Caco-2 (cell line): Measurements from ENCODE around the gene C1orf53. TPM values are rescaled to one million over a fixed set of nuclear protein-coding genes. Genes with fewer than 3 reads are reported as not detected.

Experiments used
- BruUV-seq: library from RNA; stranded (reverse); fragments of 400-500 nt; replicated peaks from 2 replicates; lab custom pipeline; 2021; lab: Mats Ljungman, UMichigan
- CTCF ChIA-PET: fragments of 300-600 bp; sonication (Branson Sonifier 250); formaldehyde crosslinking; loops from one replicate; lab custom pipeline; 2022; ENCODE audit warnings: antibody characterized with exemption; lab: Charles Lee
- POLR2A ChIA-PET: fragments of 300-600 bp; sonication (Branson Sonifier 250); formaldehyde crosslinking; loops from one replicate; lab custom pipeline; 2022; ENCODE audit warnings: antibody characterized with exemption; lab: Charles Lee
- DNase-seq, 2 experiments: peaks; one replicate each; pipeline versions ENCODE4 v3.0.0 to v3.0.0-alpha.2; 2020 to 2022
- H3K27me3 ChIP-seq: replicated peaks from 2 replicates; pipeline ENCODE4 v1.6.0; 2011; ENCODE audit warnings: low read length; ENCODE audit not compliant: control insufficient read depth, insufficient read depth
- H3K36me3 ChIP-seq: 2 replicates; pipeline ENCODE4 v1.5.1; 2011; ENCODE audit warnings: low read length; ENCODE audit not compliant: control insufficient read depth, insufficient read depth
- H3K4me1 ChIP-seq: fragments of 250-450 bp; sonication (Bioruptor Pico); 2 replicates; pipeline ENCODE4 v1.5.1; 2020; ENCODE audit warnings: mild to moderate bottlenecking
- H3K4me3 ChIP-seq: 2 replicates; pipeline ENCODE4 v1.5.1; 2011; ENCODE audit warnings: low read depth, mild to moderate bottlenecking, control low read depth, low read length
- H3K9me3 ChIP-seq: fragments of 250-450 bp; sonication (Bioruptor Pico); 2 replicates; pipeline ENCODE4 v1.5.1; 2020; ENCODE audit warnings: mild to moderate bottlenecking, moderate library complexity
- H3K27ac Mint-ChIP-seq: one replicate; pipeline ENCODE4 v1.8.0; 2022; ENCODE audit warnings: mixed read lengths; ENCODE audit not compliant: unreplicated experiment
- H3K27me3 Mint-ChIP-seq: one replicate; pipeline ENCODE4 v1.8.0; 2022; ENCODE audit warnings: mixed read lengths; ENCODE audit not compliant: insufficient read depth, unreplicated experiment
- H3K36me3 Mint-ChIP-seq: one replicate; pipeline ENCODE4 v1.8.0; 2022; ENCODE audit warnings: mild to moderate bottlenecking, mixed read lengths; ENCODE audit not compliant: insufficient read depth, unreplicated experiment
- H3K4me1 Mint-ChIP-seq: one replicate; pipeline ENCODE4 v1.8.0; 2022; ENCODE audit warnings: low read depth, mixed read lengths; ENCODE audit not compliant: unreplicated experiment
- H3K4me3 Mint-ChIP-seq: one replicate; pipeline ENCODE4 v1.8.0; 2022; ENCODE audit warnings: mild to moderate bottlenecking, moderate library complexity, mixed read lengths; ENCODE audit not compliant: unreplicated experiment
- H3K9me3 Mint-ChIP-seq: one replicate; pipeline ENCODE4 v1.8.0; 2022; ENCODE audit warnings: mixed read lengths; ENCODE audit not compliant: unreplicated experiment
- intact Hi-C: fragments of 100-400 bp; cut with micrococcal nuclease; formaldehyde crosslinking; loops from one replicate; pipeline ENCODE4 v1.10.0; 2022; ENCODE audit not compliant: unreplicated experiment
- total RNA-seq: library from RNA; stranded (reverse); gene quantifications from 2 replicates; pipeline ENCODE4 v1.2.3, GENCODE V29; 2022
- TF ChIP-seq, protein P1 (sequence below), 2 experiments: fragments of 200-600 bp in 1 of 2; IDR thresholded peaks; 1 replicate in 1 of 2; 2 replicates in 1 of 2; pipeline versions ENCODE4 v1.5.1 to v1.8.0; 2011 to 2022; ENCODE audit warnings: antibody characterized with exemption in 1 of 2, control low read depth in 1 of 2, inconsistent platforms in 1 of 2, low read depth in 1 of 2, low read length in 1 of 2, mild to moderate bottlenecking in 1 of 2, moderate library complexity in 1 of 2; ENCODE audit not compliant: insufficient read depth in 1 of 2, severe bottlenecking in 1 of 2, unreplicated experiment in 1 of 2

The C1orf53 gene
- total RNA-seq, 1 experiment from 2014 or later: 9.9 TPM

DNA sequence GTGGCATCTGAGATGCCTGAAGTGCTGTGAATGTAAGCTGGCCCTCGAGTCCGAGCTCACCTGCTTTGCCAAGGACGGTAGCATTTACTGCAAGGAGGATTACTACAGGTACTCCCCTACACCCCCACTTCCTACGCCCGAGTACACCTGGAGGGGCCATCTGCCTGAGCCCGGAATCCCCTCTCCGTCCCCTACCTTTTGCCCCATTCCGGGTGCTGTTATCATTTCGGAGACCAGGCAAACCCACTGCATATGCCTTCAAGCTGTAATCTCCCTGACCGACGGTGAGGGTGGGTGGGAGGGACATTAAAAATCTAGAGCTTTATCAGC lies 17.6 kb downstream of the C1orf53 start:
- no peak for DNase-seq
- Histone ChIP-seq H3K4me1 (peaks cover 14% of the 10 kb centered on the region; the same call in 1 of the 2 replicates), H3K9me3 (no peaks in the 10 kb centered on the region), H3K4me3 (no peak overlapping the region), H3K36me3 (no peaks in the 10 kb centered on the region), H3K27me3 (peaks cover 2% of the 10 kb centered on the region; the same call in 1 of the 2 replicates)
- Mint-ChIP-seq H3K27me3 (peaks cover 33% of the 10 kb centered on the region), H3K4me1 (peaks cover 19% of the 10 kb centered on the region), H3K36me3 (no peaks in the 10 kb centered on the region), H3K9me3 (no peaks in the 10 kb centered on the region), H3K27ac (no peak overlapping the region), H3K4me3 (no peak overlapping the region)
- TF ChIP-seq, protein P1, sequence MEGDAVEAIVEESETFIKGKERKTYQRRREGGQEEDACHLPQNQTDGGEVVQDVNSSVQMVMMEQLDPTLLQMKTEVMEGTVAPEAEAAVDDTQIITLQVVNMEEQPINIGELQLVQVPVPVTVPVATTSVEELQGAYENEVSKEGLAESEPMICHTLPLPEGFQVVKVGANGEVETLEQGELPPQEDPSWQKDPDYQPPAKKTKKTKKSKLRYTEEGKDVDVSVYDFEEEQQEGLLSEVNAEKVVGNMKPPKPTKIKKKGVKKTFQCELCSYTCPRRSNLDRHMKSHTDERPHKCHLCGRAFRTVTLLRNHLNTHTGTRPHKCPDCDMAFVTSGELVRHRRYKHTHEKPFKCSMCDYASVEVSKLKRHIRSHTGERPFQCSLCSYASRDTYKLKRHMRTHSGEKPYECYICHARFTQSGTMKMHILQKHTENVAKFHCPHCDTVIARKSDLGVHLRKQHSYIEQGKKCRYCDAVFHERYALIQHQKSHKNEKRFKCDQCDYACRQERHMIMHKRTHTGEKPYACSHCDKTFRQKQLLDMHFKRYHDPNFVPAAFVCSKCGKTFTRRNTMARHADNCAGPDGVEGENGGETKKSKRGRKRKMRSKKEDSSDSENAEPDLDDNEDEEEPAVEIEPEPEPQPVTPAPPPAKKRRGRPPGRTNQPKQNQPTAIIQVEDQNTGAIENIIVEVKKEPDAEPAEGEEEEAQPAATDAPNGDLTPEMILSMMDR (IDR thresholded peaks at IDR 0.05; ENCODE audit: insufficient read depth in 1 of 2, low read depth in 1 of 2, low read length in 1 of 2, severe bottlenecking in 1 of 2, unreplicated experiment in 1 of 2): no peak
- POLR2A ChIA-PET: no interaction called here
- intact Hi-C loops: loop anchor here (5.0 kb wide), 1 partner anchor 137 kb away; no protein-coding TSS in a partner anchor
- CTCF ChIA-PET: no interaction called here
- no TSS peak for BruUV-seq

DNA sequence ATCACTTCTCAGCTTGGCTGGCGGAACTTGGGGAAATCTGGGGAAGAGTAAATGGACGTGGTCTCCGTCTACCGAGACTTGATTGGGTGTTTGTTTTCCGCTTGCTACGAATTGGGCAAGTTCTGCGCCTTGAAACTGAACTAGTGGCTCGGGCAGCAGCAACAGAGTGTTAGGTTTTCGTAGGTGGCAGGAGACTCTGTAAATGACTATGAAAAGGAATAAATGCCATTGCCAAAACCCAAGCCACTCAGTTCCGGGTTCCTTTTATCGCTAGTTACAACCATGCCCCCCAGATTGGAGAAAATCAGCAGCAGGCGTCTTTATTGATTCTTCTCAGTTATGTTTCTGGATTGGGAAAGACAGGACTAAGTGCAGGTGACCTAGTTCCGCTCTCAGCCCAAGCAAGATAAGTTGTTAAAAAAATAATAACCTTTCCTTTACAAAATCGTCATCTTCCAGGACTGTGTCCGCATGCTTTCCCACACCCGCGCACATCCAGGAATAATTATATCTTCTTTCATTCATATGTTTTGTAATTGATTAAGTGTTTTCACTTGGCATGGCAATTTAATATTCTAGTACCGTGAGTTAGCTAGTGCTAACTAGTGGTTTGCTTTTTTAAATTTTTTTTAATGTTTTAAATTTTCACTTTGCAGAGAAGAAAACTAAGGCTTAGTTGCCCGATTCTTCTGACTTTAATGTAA lies 18.1 kb downstream of the C1orf53 start:
- ChIA-PET CTCF (no interaction called here), POLR2A (no interaction called here)
- H3K4me1 ChIP-seq: peaks cover 10% of the 10 kb centered on the region; the same call in 1 of the 2 replicates
- Mint-ChIP-seq H3K27ac (no peak overlapping the region), H3K9me3 (no peaks in the 10 kb centered on the region), H3K36me3 (no peaks in the 10 kb centered on the region), H3K27me3 (peaks cover 33% of the 10 kb centered on the region), H3K4me3 (no peak overlapping the region), H3K4me1 (peaks cover 19% of the 10 kb centered on the region)
- no peaks in the 10 kb centered on the region for H3K36me3 ChIP-seq
- H3K4me3 ChIP-seq: no peak overlapping the region
- TF ChIP-seq, protein P1 (IDR thresholded peaks at IDR 0.05; ENCODE audit: insufficient read depth in 1 of 2, low read depth in 1 of 2, low read length in 1 of 2, severe bottlenecking in 1 of 2, unreplicated experiment in 1 of 2): no peak
- 0 out of 2 replicates have a peak, but pooled peaks cover 2% of the 10 kb centered on the region for H3K27me3 ChIP-seq
- intact Hi-C loops: loop anchor here (5.0 kb wide), 1 partner anchor 137 kb away; no protein-coding TSS in a partner anchor
- no peaks in the 10 kb centered on the region for H3K9me3 ChIP-seq
- BruUV-seq: no TSS peak
- DNase-seq: no peak

DNA sequence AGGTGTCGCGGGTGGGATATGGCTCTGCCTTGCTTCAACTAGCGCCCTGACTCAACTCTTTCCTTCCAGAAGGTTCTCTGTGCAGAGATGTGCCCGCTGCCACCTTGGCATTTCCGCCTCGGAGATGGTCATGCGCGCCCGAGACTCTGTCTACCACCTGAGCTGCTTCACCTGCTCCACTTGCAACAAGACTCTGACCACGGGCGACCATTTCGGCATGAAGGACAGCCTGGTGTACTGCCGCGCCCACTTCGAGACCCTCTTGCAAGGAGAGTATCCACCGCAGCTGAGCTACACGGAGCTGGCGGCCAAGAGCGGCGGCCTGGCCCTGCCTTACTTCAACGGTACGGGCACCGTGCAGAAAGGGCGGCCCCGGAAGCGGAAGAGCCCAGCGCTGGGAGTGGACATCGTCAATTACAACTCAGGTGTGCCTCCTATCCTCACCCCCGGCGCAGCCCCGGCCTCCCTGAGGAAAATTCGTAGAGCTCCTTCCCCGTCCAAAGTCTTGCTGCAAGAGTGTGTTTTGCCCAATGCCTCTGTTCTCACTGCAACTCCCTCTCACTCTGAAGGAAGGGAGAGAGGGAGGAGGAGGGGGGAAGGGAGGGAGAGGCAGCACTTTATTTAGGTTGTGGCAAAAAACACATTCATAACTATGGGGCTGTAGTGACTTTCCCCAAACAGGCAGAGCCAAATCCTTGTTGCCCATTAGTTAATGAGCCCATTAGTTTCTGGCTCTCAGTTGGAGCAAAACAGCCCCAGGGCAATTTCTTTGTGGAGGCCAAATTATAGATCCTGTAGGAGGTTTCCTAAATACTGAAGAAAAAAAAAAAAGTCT lies 19.0 kb downstream of the C1orf53 start:
- Mint-ChIP-seq H3K4me1 (peaks cover 19% of the 10 kb centered on the region), H3K9me3 (no peaks in the 10 kb centered on the region), H3K36me3 (no peaks in the 10 kb centered on the region), H3K4me3 (no peak overlapping the region), H3K27me3 (peaks cover 29% of the 10 kb centered on the region), H3K27ac (no peak overlapping the region)
- no TSS peak for BruUV-seq
- Histone ChIP-seq H3K4me1 (0 out of 2 replicates have a peak, but pooled peaks cover 4% of the 10 kb centered on the region), H3K4me3 (no peak overlapping the region), H3K9me3 (no peaks in the 10 kb centered on the region), H3K36me3 (no peaks in the 10 kb centered on the region), H3K27me3 (0 out of 2 replicates have a peak, but pooled peaks cover 2% of the 10 kb centered on the region)
- intact Hi-C loops: loop anchor here (5.0 kb wide), 1 partner anchor 136 kb away; no protein-coding TSS in a partner anchor
- POLR2A ChIA-PET: no interaction called here
- TF ChIP-seq, protein P1 (IDR thresholded peaks at IDR 0.05; ENCODE audit: insufficient read depth in 1 of 2, low read depth in 1 of 2, low read length in 1 of 2, severe bottlenecking in 1 of 2, unreplicated experiment in 1 of 2): no peak
- no peak for DNase-seq
- CTCF ChIA-PET: no interaction called here
